VCaP (cell line): ENCODE data around the gene MT1G.

ENCODE experiments used
- H3K27ac ChIP-seq: fragments of 450-650 bp; 2 replicates; pipeline ENCODE4 v1.5.1; 2017
- TF ChIP-seq, protein P1 (sequence below): fragments of 450-650 bp; conservative IDR thresholded peaks from 2 replicates; pipeline ENCODE4 v1.5.1; 2017; ENCODE audit warnings: mild to moderate bottlenecking, moderate library complexity

MT1G gene

DNA sequence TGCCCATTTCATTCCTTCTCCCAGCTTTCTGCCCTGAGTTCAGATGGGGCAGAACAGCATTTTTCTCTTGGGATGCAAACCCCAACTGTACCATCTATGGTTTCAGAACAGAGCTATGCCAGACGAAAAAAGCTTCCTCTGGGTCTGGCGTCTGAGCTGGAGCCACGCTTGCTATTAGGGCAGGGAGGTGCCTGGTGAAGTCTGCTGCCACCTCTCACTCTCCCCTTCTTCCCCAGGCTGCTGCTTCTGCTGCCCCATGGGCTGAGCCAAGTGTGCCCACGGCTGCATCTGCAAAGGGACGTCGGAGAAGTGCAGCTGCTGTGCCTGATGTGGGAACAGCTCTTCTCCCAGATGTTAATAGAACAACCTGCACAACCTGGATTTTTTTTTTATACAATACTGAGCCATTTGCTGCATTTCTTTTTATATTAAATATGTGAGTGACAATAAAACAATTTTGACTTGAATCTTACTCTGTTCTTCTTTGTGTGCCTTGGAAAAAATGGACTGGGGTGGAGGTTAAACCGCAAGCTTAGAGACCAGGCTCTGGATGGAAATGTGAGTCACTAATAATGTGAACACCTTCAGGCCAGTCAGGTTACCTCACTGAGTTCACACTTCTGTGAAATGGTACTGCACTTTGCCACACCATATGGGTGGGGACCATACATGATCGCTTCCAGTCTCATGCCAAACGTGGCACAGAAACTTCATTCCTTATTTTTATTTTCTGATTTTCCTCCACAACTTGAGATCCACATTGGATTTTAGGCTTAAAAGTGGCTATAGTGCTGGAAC lies 31.1 kb downstream of the MT1G start:
- TF ChIP-seq, protein P1, sequence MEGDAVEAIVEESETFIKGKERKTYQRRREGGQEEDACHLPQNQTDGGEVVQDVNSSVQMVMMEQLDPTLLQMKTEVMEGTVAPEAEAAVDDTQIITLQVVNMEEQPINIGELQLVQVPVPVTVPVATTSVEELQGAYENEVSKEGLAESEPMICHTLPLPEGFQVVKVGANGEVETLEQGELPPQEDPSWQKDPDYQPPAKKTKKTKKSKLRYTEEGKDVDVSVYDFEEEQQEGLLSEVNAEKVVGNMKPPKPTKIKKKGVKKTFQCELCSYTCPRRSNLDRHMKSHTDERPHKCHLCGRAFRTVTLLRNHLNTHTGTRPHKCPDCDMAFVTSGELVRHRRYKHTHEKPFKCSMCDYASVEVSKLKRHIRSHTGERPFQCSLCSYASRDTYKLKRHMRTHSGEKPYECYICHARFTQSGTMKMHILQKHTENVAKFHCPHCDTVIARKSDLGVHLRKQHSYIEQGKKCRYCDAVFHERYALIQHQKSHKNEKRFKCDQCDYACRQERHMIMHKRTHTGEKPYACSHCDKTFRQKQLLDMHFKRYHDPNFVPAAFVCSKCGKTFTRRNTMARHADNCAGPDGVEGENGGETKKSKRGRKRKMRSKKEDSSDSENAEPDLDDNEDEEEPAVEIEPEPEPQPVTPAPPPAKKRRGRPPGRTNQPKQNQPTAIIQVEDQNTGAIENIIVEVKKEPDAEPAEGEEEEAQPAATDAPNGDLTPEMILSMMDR, result no peak
- no peak overlapping the region for H3K27ac ChIP-seq

DNA sequence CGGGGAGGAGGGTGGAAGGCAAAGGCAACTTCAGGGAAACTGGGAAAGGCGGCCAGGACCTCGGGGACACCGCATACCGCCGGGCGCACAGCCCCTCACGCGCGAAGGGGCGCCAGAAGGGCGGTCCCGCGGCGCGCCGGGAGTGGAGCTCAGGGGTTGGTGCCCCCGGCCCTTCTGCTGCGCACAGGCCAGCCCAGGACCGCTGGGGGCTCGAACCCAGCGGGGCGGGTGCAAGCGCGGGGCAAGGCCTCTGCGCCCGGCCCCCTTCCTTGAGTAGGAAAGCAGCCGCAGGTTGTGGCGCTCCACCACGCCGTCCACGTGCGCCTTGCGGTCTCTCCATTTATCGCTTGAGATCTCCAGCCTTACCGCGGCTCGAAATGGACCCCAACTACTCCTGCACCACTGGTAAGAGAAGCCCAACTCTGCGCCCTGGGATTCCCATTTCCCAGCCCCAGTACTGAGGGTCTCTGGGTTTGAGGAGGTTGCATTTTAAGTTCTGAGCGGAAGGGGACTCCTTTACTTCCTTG lies 32.4 kb downstream of the MT1G start:
- TF ChIP-seq, protein P1, result no peak
- no peak overlapping the region for H3K27ac ChIP-seq

DNA sequence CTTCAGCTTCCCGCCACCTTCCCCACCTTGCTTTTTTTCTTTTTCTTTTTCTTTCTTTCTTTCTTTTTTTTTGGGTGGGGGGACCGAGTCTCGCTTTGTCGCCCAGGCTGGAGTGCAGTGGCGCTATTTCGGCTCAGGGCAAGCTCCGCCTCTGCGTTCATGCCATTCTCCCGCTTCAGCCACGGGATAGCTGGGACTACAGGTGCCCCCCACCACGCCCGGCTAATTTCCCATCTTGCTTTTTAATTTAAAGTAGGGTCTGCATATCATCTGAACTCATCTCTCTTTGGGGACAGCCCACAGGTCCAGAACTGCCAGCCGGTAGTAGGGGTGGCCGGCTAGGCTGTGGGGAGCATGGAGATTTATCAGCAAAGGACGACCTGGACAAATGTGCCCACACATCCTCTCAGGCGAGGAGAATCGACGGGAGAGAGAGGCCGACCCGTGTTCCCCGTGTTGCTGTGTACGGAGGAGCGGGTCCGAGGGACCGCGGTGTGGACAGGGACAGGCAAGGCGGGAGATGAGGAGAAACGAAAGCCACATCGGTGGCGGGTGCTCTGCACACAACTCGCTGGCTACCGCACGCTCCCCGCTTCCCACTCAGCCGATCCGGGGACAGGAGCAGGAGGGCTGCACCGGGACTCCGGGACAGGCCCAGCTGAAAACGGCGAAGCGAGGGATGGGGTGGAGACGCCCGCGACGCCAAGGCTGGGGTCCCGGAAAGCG lies 33.0 kb downstream of the MT1G start:
- no peak overlapping the region for H3K27ac ChIP-seq
- TF ChIP-seq, protein P1, result no peak

DNA sequence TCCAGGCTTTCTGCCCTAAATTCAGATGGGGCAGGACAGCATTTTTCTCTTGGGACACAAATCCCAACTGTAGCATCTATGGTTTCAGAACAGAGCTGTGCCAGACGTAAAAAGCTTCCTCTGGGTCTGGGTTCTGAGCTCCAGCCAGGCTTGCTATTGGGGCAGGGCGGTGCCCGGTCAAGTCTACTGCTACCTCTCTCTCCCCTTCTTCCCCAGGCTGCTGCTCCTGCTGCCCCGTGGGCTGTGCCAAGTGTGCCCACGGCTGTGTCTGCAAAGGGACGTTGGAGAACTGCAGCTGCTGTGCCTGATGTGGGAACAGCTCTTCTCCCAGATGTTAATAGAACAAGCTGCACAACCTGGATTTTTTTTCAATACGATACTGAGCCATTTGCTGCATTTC lies 34.3 kb downstream of the MT1G start:
- TF ChIP-seq, protein P1, result no peak
- H3K27ac ChIP-seq, result no peak overlapping the region

DNA sequence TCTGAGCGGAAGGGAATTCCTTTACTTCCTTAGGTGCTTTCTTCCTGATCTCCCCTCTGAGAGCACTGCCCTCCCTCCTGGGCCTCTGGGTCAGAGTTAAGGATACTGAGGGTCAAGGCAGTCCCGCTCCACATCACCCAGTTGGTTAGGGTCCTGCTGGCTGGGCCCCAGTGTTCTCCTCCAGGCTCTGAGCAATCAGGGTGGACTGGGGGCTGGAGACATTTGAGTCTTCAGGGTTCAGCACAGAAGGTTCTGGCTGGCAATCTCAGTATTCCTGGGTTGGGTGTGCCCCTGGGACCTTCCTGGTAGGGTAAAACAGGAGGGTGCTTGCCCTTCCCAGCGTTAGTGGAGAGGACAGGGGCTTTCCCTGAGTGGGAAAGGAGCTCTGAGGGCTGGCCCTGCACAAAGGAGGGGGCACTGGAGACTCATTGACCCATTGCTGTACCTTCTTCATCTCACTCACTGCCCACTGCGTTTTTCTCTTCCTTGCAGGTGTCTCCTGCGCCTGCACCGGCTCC lies 35.0 kb downstream of the MT1G start:
- no peak overlapping the region for H3K27ac ChIP-seq
- TF ChIP-seq, protein P1, result no peak

DNA sequence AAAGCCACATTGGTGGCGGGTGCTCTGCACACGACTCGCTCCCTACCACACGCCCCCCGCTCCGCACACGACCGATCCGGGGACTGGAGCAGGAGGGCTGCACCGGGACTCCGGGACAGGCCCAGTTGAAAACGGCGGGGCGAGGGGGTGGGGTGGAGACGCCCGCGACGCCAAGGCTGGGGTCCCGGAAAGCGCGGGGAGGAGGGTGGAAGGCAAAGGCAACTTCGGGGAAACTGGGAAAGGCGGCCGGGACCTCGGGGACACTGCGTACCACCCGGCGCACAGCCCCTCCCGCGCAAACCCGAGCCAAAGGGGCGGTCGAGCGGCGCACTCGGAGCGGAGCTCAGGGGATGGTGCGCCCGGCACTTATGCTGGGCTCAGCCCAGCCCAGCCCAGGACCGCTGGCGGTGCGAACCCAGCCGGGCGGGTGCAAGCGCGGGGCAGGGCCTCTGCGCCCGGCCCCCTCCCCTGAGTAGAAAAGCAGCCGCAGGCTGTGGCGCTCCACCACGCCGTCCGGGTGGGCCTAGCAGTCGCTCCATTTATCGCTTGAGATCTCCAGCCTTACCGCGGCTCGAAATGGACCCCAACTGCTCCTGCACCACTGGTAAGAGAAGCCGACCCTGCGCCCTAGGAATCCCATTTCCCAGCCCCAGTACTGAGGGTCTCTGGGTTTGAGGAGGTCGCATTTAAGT lies 35.6 kb downstream of the MT1G start, which contains the start of gene MT1M:
Gene MT1M (plus strand): TSS at position 504 of the 692 bp plus-strand sequence. CDS start 73 bp downstream, at position 577.
- TF ChIP-seq, protein P1, result no peak

DNA sequence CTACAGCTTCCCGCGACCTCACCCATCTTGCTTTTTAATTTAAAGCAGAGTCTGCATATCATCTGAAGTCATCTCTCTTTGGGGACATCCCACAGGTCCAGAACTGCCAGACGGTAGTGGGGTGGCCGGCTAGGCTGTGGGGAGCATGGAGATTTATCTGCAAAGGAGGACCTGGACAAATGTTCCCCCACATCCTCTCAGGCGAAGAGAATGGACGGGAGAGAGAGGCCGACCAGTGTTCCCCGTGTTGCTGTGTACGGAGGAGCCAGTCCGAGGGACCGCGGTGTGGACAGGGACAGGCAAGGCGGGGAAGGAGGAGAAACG lies 36.1 kb downstream of the MT1G start:
- no peak overlapping the region for H3K27ac ChIP-seq
- TF ChIP-seq, protein P1, result no peak

More for the DNA sequence above, 35.6 kb downstream of the MT1G start, which contains the start of gene MT1M:
- no peak within 1 kb of the TSS for H3K27ac ChIP-seq
